Thyroid gland (tissue), 4 donors: ENCODE results near the gene SUCLA2. TPM values are rescaled to one million over a fixed set of nuclear protein-coding genes. Genes with fewer than 3 reads are reported as not detected.
A peak's percentile ranks its signal among the peaks of the same experiment; 100 is the strongest.

ENCODE experiments used
- DNase-seq, 2 donors: peaks; one replicate each; pipeline ENCODE4 v3.0.0-alpha.2; 2019
- H3K27ac ChIP-seq, 3 donors: fragments of 200-600 bp; sonication (generic); 1 replicate in 2 of 3; 2 replicates in 1 of 3; pipeline ENCODE4 v1.5.1; 2016 to 2019; ENCODE audit warnings: mild to moderate bottlenecking in 1 of 3, moderate library complexity in 1 of 3
- H3K27me3 ChIP-seq: fragments of 200-600 bp; sonication (generic); one replicate; pipeline ENCODE4 v1.5.1; 2019
- H3K36me3 ChIP-seq, 2 donors: fragments of 200-600 bp; sonication (generic); one replicate each; pipeline ENCODE4 v1.5.1; 2016 to 2019
- H3K4me1 ChIP-seq, 2 donors: fragments of 200-600 bp; sonication (generic); one replicate each; pipeline ENCODE4 v1.5.1; 2017 to 2019
- H3K4me3 ChIP-seq, 3 donors: fragments of 200-600 bp; sonication (generic); replicated peaks in 1 of 3; 1 replicate in 2 of 3; 2 replicates in 1 of 3; pipeline ENCODE4 v1.5.1; 2016; ENCODE audit warnings: mild to moderate bottlenecking in 1 of 3
- H3K9me3 ChIP-seq: fragments of 200-600 bp; sonication (generic); one replicate; pipeline ENCODE4 v1.5.1; 2017
- CTCF ChIP-seq, 6 experiments: fragments of 200-600 bp in 3 of 6; fragments of 450-650 bp in 3 of 6; sonication (generic) in 3 of 6; IDR thresholded peaks; one replicate each; pipeline ENCODE4 v1.5.1; 2016 to 2019; ENCODE audit warnings: antibody characterized with exemption in 6 of 6, mild to moderate bottlenecking in 2 of 6, inconsistent platforms in 1 of 6, moderate library complexity in 1 of 6
- POLR2A ChIP-seq, 2 donors: fragments of 450-650 bp; IDR thresholded peaks; one replicate each; pipeline ENCODE4 v1.6.1; 2017; ENCODE audit warnings: antibody characterized with exemption in 2 of 2, mild to moderate bottlenecking in 2 of 2, moderate library complexity in 1 of 2
- WGBS, 2 donors: methylation state at CpG; one replicate each; pipeline ENCODE4 v1.1.5; 2017; 5-methylcytosine and 5-hydroxymethylcytosine counted together
- intact Hi-C: fragments of 100-400 bp; cut with DNase I; formaldehyde crosslinking; loops from one replicate; pipeline ENCODE4 v1.15.1; 2023
- total RNA-seq, 4 donors: library from RNA; depleted of rRNA; stranded (reverse); fragments of >200 nt; gene quantifications; one replicate each; pipeline ENCODE4 v1.2.3, GENCODE V29; 2016

Gene SUCLA2
- total RNA-seq, 4 donors from 2014 or later = 51.7 to 81.6 (median 57.4) TPM

GRCh38 chr13:48040049-48040448 is 39.0 kb upstream of the SUCLA2 start:
- Histone ChIP-seq H3K27me3 (no peaks in the 10 kb centered on the region), H3K4me1 (peaks cover 6 to 11% of the 10 kb centered on the region in 2 donors), H3K4me3 (no peak overlapping the region), H3K27ac (no peak overlapping the region), H3K9me3 (no peaks in the 10 kb centered on the region), H3K36me3 (peaks cover 0 to 3% of the 10 kb centered on the region in 2 donors)
- no peak for DNase-seq
- TF ChIP-seq CTCF (IDR thresholded peaks at IDR 0.05) (no peak), POLR2A (IDR thresholded peaks at IDR 0.05) (no peak)
- intact Hi-C loops = no loop called here

- no peak overlapping the region for H3K4me3 ChIP-seq
- intact Hi-C loops = no loop called here
- H3K27ac ChIP-seq = peak overlapping the region in 2 of 3 donors; percentile 95 to 96
- WGBS, 2 donors = 96% methylated on average over 1 of the region's 1 CpG
- peaks cover 6 to 11% of the 10 kb centered on the region in 2 donors for H3K4me1 ChIP-seq
- no peak for DNase-seq
- TF ChIP-seq POLR2A (IDR thresholded peaks at IDR 0.05) = no peak
- no peak for TF ChIP-seq CTCF (IDR thresholded peaks at IDR 0.05)
- peaks cover 0 to 3% of the 10 kb centered on the region in 2 donors for H3K36me3 ChIP-seq
- no peaks in the 10 kb centered on the region for H3K9me3 ChIP-seq
- H3K27me3 ChIP-seq = no peaks in the 10 kb centered on the region
Observed at GRCh38 chr13:48038761-48039160, 37.7 kb upstream of the SUCLA2 start.

GRCh38 chr13:48037346-48038173 is 36.5 kb upstream of the SUCLA2 start, which contains the start of gene NUDT15:
NUDT15 (plus strand) TSS chr13:48037726; CDS start chr13:48037747, 21 bp downstream.
- Histone ChIP-seq H3K4me1 (peaks cover 6 to 11% of the 10 kb centered on the region in 2 donors), H3K9me3 (no peaks in the 10 kb centered on the region), H3K36me3 (peaks cover 0 to 3% of the 10 kb centered on the region in 2 donors), H3K4me3 (peak within 1 kb of the TSS; percentile 3 to 89 (median 44)), H3K27ac (peak within 1 kb of the TSS; percentile 93 to 96 (median 95)), H3K27me3 (no peaks in the 10 kb centered on the region)
- 0 to 1% methylated on average over 13 to 46 of the region's 82 CpGs for WGBS, 2 donors
- peak in 1 of 2 donors; percentile 88 for TF ChIP-seq POLR2A (IDR thresholded peaks at IDR 0.05)
- peak; percentile 92 to 100 (median 98) for TF ChIP-seq CTCF (IDR thresholded peaks at IDR 0.05)
- DNase-seq = peak; percentile 92 to 94
- intact Hi-C loops = no loop called here

- WGBS, 2 donors = 93 to 96% methylated on average over 2 of the region's 2 CpGs
- Histone ChIP-seq H3K36me3 (no peaks in the 10 kb centered on the region), H3K27ac (no peak overlapping the region), H3K9me3 (no peaks in the 10 kb centered on the region), H3K27me3 (no peaks in the 10 kb centered on the region), H3K4me1 (no peaks in the 10 kb centered on the region), H3K4me3 (no peak overlapping the region)
- intact Hi-C loops = no loop called here
- TF ChIP-seq CTCF (IDR thresholded peaks at IDR 0.05) = no peak
- TF ChIP-seq POLR2A (IDR thresholded peaks at IDR 0.05) = no peak
- no peak for DNase-seq
Observed at GRCh38 chr13:48029859-48030258, 28.8 kb upstream of the SUCLA2 start.

- intact Hi-C loops = no loop called here
- H3K4me3 ChIP-seq = no peak overlapping the region
- no peaks in the 10 kb centered on the region for H3K4me1 ChIP-seq
- H3K36me3 ChIP-seq = no peaks in the 10 kb centered on the region
- no peak for DNase-seq
- no peaks in the 10 kb centered on the region for H3K9me3 ChIP-seq
- TF ChIP-seq CTCF (IDR thresholded peaks at IDR 0.05) (no peak), POLR2A (IDR thresholded peaks at IDR 0.05) (no peak)
- no peaks in the 10 kb centered on the region for H3K27me3 ChIP-seq
- no peak overlapping the region for H3K27ac ChIP-seq
Observed at GRCh38 chr13:48028066-48028465, 27.0 kb upstream of the SUCLA2 start.
